Measurements from ENCODE around the gene NEGR1.

GRCh38 chr1:72207059-72207458 lies 75.3 kb downstream of the NEGR1 start:
- TF ChIP-seq, protein P1, sequence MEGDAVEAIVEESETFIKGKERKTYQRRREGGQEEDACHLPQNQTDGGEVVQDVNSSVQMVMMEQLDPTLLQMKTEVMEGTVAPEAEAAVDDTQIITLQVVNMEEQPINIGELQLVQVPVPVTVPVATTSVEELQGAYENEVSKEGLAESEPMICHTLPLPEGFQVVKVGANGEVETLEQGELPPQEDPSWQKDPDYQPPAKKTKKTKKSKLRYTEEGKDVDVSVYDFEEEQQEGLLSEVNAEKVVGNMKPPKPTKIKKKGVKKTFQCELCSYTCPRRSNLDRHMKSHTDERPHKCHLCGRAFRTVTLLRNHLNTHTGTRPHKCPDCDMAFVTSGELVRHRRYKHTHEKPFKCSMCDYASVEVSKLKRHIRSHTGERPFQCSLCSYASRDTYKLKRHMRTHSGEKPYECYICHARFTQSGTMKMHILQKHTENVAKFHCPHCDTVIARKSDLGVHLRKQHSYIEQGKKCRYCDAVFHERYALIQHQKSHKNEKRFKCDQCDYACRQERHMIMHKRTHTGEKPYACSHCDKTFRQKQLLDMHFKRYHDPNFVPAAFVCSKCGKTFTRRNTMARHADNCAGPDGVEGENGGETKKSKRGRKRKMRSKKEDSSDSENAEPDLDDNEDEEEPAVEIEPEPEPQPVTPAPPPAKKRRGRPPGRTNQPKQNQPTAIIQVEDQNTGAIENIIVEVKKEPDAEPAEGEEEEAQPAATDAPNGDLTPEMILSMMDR (IDR thresholded peaks at IDR 0.05): no peak
- no peak for TF ChIP-seq ZFX (IDR thresholded peaks at IDR 0.05; ENCODE audit: borderline replicate concordance)

Measured in 22Rv1 (cell line).